HepG2 (cell line): ENCODE measurements around the gene DUS3L. TPM values are rescaled to one million over a fixed set of nuclear protein-coding genes. Genes with fewer than 3 reads are reported as not detected.
A peak's percentile ranks its signal among the peaks of the same experiment; 100 is the strongest.

Source experiments
- ARID2 ChIP-seq: sonication (generic); formaldehyde crosslinking; IDR thresholded peaks from 2 replicates; pipeline ENCODE4 v1.8.1; 2022; ENCODE audit warnings: mild to moderate bottlenecking, missing genetic modification reagents, borderline replicate concordance
- CREB3 ChIP-seq: sonication (generic); formaldehyde crosslinking; IDR thresholded peaks from 2 replicates; pipeline ENCODE4 v1.5.0; 2020; ENCODE audit warnings: missing genetic modification reagents
- DPF2 ChIP-seq: sonication (generic); formaldehyde crosslinking; IDR thresholded peaks from 2 replicates; pipeline ENCODE4 v1.4.0; 2020; ENCODE audit warnings: mild to moderate bottlenecking, low read depth, missing genetic modification reagents, borderline replicate concordance
- E2F2 ChIP-seq: sonication (generic); formaldehyde crosslinking; IDR thresholded peaks from 2 replicates; pipeline ENCODE4 v1.4.0; 2020; ENCODE audit warnings: missing genetic modification reagents, borderline replicate concordance
- ETS1 ChIP-seq: sonication (generic); formaldehyde crosslinking; IDR thresholded peaks from 2 replicates; pipeline ENCODE4 v1.4.0; 2020; ENCODE audit warnings: missing genetic modification reagents
- FUBP1 ChIP-seq: sonication (generic); formaldehyde crosslinking; IDR thresholded peaks from 2 replicates; pipeline ENCODE4 v1.5.1; 2020; ENCODE audit warnings: missing genetic modification reagents, mild to moderate bottlenecking, borderline replicate concordance
- GATAD1 ChIP-seq: IDR thresholded peaks from 2 replicates; pipeline ENCODE4 v1.6.1; 2016; ENCODE audit warnings: missing genetic modification reagents, missing compliant biosample characterization
- HES4 ChIP-seq: sonication (generic); formaldehyde crosslinking; IDR thresholded peaks from 2 replicates; pipeline ENCODE4 v1.9.0; 2021; ENCODE audit warnings: mild to moderate bottlenecking, missing genetic modification reagents, borderline replicate concordance
- HMG20B ChIP-seq: conservative IDR thresholded peaks from 2 replicates; pipeline ENCODE4 v1.6.1; 2016; ENCODE audit warnings: missing genetic modification reagents, missing compliant biosample characterization
- KDM2A ChIP-seq: sonication (generic); formaldehyde crosslinking; IDR thresholded peaks from 2 replicates; pipeline ENCODE4 v1.4.0; 2020; ENCODE audit warnings: low read depth, missing genetic modification reagents, borderline replicate concordance
- KMT2A ChIP-seq: sonication (generic); formaldehyde crosslinking; IDR thresholded peaks from 2 replicates; pipeline ENCODE4 v1.4.0; 2020; ENCODE audit warnings: missing genetic modification reagents
- RCOR2 ChIP-seq: IDR thresholded peaks from 2 replicates; pipeline ENCODE4 v1.6.1; 2016; ENCODE audit warnings: missing biosample characterization, missing genetic modification reagents
- SALL1 ChIP-seq: sonication (generic); formaldehyde crosslinking; IDR thresholded peaks from 2 replicates; pipeline ENCODE4 v1.8.0; 2022; ENCODE audit warnings: mild to moderate bottlenecking, missing genetic modification reagents
- YEATS4 ChIP-seq: sonication (generic); formaldehyde crosslinking; IDR thresholded peaks from 2 replicates; pipeline ENCODE4 v1.4.0; 2020; ENCODE audit warnings: missing genetic modification reagents, borderline replicate concordance
- ZBTB42 ChIP-seq: sonication (generic); formaldehyde crosslinking; IDR thresholded peaks from 2 replicates; pipeline ENCODE4 v1.5.0; 2020; ENCODE audit warnings: mild to moderate bottlenecking, missing genetic modification reagents
- ZNF460 ChIP-seq: sonication (generic); formaldehyde crosslinking; IDR thresholded peaks from 2 replicates; pipeline ENCODE4 v1.5.1; 2020; ENCODE audit warnings: missing genetic modification reagents, mild to moderate bottlenecking, borderline replicate concordance
- ZNF577 ChIP-seq: sonication (generic); formaldehyde crosslinking; IDR thresholded peaks from 2 replicates; pipeline ENCODE4 v1.4.0; 2020; ENCODE audit warnings: mild to moderate bottlenecking, low read depth, missing genetic modification reagents, borderline replicate concordance
- ZNF609 ChIP-seq: sonication (generic); formaldehyde crosslinking; IDR thresholded peaks from 2 replicates; pipeline ENCODE4 v1.4.0; 2020; ENCODE audit warnings: mild to moderate bottlenecking, missing genetic modification reagents, borderline replicate concordance
- polyA plus RNA-seq, 8 experiments: library from polyadenylated mRNA; depleted of rRNA in 3 of 8; stranded (reverse) in 7 of 8; unstranded in 1 of 8; fragments of >200 nt; fragmentation: Illumina TruSeq in 4 of 8; extraction: Trizol in 4 of 8; gene quantifications; 2 replicates each; pipeline versions ENCODE4 v1.2.1 to v1.2.3, GENCODE V29; 2011 to 2016; ENCODE audit warnings: low read depth in 4 of 8, missing spikeins in 1 of 8, mixed read lengths in 1 of 8; ENCODE audit not compliant: insufficient read depth in 1 of 8
- total RNA-seq, 5 experiments: library from RNA; depleted of rRNA; stranded (reverse); fragments of >200 nt; fragmentation: Illumina TruSeq; extraction: Trizol; gene quantifications; 2 replicates each; pipeline ENCODE4 v1.2.3, GENCODE V29; 2016; ENCODE audit warnings: low read depth in 1 of 5

Gene DUS3L
- total and polyA plus RNA-seq, 2 of the 13 experiments (the other 11 are each of a cell fraction or from before 2014, with no cell fraction given) = 13.3 to 25.1 TPM

- TF ChIP-seq ZNF609 (CRISPR knock-in tag) (peak; percentile 72), FUBP1 (no peak), E2F2 (CRISPR knock-in tag) (no peak), YEATS4 (CRISPR knock-in tag) (peak; percentile 45; the same call in 1 of the 2 replicates), CREB3 (CRISPR knock-in tag) (no peak; the same call in 1 of the 2 replicates), RCOR2 (CRISPR knock-in tag) (peak; percentile 66), HMG20B (CRISPR knock-in tag) (0 out of 2 replicates have a peak, but pooled peaks have one; percentile 59), ZNF460 (CRISPR knock-in tag) (no peak; the same call in 1 of the 2 replicates), HES4 (CRISPR knock-in tag) (peak; percentile 19; the same call in 1 of the 2 replicates), ETS1 (no peak), KMT2A (peak; percentile 65; the same call in 1 of the 2 replicates), ZBTB42 (no peak), DPF2 (peak; percentile 58; the same call in 1 of the 2 replicates), ZNF577 (CRISPR knock-in tag) (no peak), SALL1 (CRISPR knock-in tag) (peak; percentile 90), ARID2 (CRISPR knock-in tag) (no peak), GATAD1 (CRISPR knock-in tag) (peak; percentile 71), KDM2A (CRISPR knock-in tag) (peak; percentile 100)
These were observed 37.1 kb upstream of the DUS3L start (continued) for GRCh38 chr19:5827891-5828660.
